SK-N-SH (cell line): Measurements from ENCODE around the gene UBE3B.

Experiments
- JUND ChIP-seq: IDR thresholded peaks from 2 replicates; pipeline ENCODE4 v1.4.0; 2012
- POLR2AphosphoS5 ChIP-seq: IDR thresholded peaks from 2 replicates; pipeline ENCODE4 v1.6.1; 2012; ENCODE audit warnings: low read depth, low read length
- TF ChIP-seq, protein P1 (sequence below): fragments of 200-600 bp; sonication (generic); IDR thresholded peaks from 2 replicates; pipeline ENCODE4 v1.6.1; 2017; ENCODE audit warnings: antibody characterized with exemption, mild to moderate bottlenecking, moderate library complexity

DNA sequence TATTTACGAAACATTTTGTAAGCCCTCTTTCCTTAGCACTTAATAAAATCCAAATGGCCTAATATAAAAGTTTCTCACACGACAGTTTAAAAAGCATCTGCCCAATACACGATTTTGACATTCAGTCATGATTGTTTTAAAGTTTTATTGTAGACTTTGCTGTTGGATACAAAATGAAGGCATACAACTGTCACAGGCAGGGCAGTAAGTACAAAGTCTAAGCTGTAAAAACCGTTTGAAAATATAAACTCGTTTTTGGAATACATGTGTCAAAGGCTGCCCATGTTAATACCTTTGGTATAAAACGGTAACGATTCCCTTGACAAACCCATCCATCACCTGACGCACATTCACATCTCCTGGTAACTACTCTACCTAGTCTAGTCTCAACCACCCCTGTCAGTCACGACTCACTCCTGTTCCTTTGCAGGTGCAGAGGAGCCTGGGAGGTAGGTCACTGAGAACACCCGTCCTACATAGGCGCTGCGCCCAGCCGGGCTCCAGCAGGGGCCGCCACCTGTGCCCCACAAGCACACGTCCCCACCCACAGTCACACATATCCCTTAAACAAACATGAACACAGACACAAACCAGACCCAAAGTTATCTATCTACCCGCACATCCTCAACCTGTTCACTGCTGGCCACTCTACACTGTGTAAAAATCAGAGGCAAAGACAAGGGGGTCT lies 27.4 kb upstream of the UBE3B start:
- TF ChIP-seq POLR2AphosphoS5: no peak
- TF ChIP-seq, protein P1, sequence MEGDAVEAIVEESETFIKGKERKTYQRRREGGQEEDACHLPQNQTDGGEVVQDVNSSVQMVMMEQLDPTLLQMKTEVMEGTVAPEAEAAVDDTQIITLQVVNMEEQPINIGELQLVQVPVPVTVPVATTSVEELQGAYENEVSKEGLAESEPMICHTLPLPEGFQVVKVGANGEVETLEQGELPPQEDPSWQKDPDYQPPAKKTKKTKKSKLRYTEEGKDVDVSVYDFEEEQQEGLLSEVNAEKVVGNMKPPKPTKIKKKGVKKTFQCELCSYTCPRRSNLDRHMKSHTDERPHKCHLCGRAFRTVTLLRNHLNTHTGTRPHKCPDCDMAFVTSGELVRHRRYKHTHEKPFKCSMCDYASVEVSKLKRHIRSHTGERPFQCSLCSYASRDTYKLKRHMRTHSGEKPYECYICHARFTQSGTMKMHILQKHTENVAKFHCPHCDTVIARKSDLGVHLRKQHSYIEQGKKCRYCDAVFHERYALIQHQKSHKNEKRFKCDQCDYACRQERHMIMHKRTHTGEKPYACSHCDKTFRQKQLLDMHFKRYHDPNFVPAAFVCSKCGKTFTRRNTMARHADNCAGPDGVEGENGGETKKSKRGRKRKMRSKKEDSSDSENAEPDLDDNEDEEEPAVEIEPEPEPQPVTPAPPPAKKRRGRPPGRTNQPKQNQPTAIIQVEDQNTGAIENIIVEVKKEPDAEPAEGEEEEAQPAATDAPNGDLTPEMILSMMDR: peak; percentile 20; the same call in 1 of the 2 replicates
- no peak for TF ChIP-seq JUND
